ENCODE data around the gene MYO9A.

MYO9A gene

GRCh38 chr15:71811752-71812735 is 305.9 kb downstream of the MYO9A start:
- DNase-seq (ENCODE audit: low read depth in 1 of 2, low spot score in 1 of 2): no peak

- no peak for DNase-seq (ENCODE audit: low read depth in 1 of 2, low spot score in 1 of 2)
Measured at GRCh38 chr15:71811036-71811736, 306.8 kb downstream of the MYO9A start.

GRCh38 chr15:71810256-71811035 is 307.5 kb downstream of the MYO9A start, which contains the start of gene NR2E3:
NR2E3 (plus strand) TSS chr15:71810554; CDS start chr15:71810744, 190 bp downstream.
- DNase-seq (ENCODE audit: low read depth in 1 of 2, low spot score in 1 of 2): no peak

GRCh38 chr15:71809346-71809745 is 308.6 kb downstream of the MYO9A start:
- DNase-seq (ENCODE audit: low read depth in 1 of 2, low spot score in 1 of 2): no peak

- no peak for DNase-seq (ENCODE audit: low read depth in 1 of 2, low spot score in 1 of 2)
Measured at GRCh38 chr15:71808311-71809020, 309.5 kb downstream of the MYO9A start.

GRCh38 chr15:71807691-71808091 is 310.3 kb downstream of the MYO9A start:
- DNase-seq (ENCODE audit: low read depth in 1 of 2, low spot score in 1 of 2): no peak

- DNase-seq (ENCODE audit: low read depth in 1 of 2, low spot score in 1 of 2): no peak
Measured at GRCh38 chr15:71807125-71807629, 310.8 kb downstream of the MYO9A start.

- DNase-seq (ENCODE audit: low read depth in 1 of 2, low spot score in 1 of 2): no peak
Measured at GRCh38 chr15:71806452-71806931, 311.5 kb downstream of the MYO9A start.

GRCh38 chr15:71804695-71805470 is 313.1 kb downstream of the MYO9A start:
- no peak for DNase-seq (ENCODE audit: low read depth in 1 of 2, low spot score in 1 of 2)

GRCh38 chr15:71804226-71804625 is 313.7 kb downstream of the MYO9A start:
- no peak for DNase-seq (ENCODE audit: low read depth in 1 of 2, low spot score in 1 of 2)

- peak in 1 of 2 donors; percentile 3 for DNase-seq (ENCODE audit: low read depth in 1 of 2, low spot score in 1 of 2)
Measured at GRCh38 chr15:71802770-71803169, 315.2 kb downstream of the MYO9A start.

- DNase-seq (ENCODE audit: low read depth in 1 of 2, low spot score in 1 of 2): no peak
Measured at GRCh38 chr15:71801935-71802655, 315.9 kb downstream of the MYO9A start.

GRCh38 chr15:71800835-71801745 is 316.9 kb downstream of the MYO9A start:
- no peak for DNase-seq (ENCODE audit: low read depth in 1 of 2, low spot score in 1 of 2)

GRCh38 chr15:71800190-71800589 is 317.8 kb downstream of the MYO9A start:
- DNase-seq (ENCODE audit: low read depth in 1 of 2, low spot score in 1 of 2): no peak

- no peak for DNase-seq (ENCODE audit: low read depth in 1 of 2, low spot score in 1 of 2)
Measured at GRCh38 chr15:71798641-71799040, 319.3 kb downstream of the MYO9A start.

GRCh38 chr15:71792521-71792920 is 325.4 kb downstream of the MYO9A start:
- no peak for DNase-seq (ENCODE audit: low read depth in 1 of 2, low spot score in 1 of 2)

- DNase-seq (ENCODE audit: low read depth in 1 of 2, low spot score in 1 of 2): no peak
Measured at GRCh38 chr15:71791975-71792374, 326.0 kb downstream of the MYO9A start.

- no peak for DNase-seq (ENCODE audit: low read depth in 1 of 2, low spot score in 1 of 2)
Measured at GRCh38 chr15:71790081-71790480, 327.9 kb downstream of the MYO9A start.

Measured in stimulated activated CD4-positive, alpha-beta T cell treated with anti-CD3 and anti-CD28 coated beads, Interleukin-15, amount 100 ng/mL, for 1 hour (primary cell).